ENCODE measurements around the gene PBX1.

- TF ChIP-seq, protein P1, sequence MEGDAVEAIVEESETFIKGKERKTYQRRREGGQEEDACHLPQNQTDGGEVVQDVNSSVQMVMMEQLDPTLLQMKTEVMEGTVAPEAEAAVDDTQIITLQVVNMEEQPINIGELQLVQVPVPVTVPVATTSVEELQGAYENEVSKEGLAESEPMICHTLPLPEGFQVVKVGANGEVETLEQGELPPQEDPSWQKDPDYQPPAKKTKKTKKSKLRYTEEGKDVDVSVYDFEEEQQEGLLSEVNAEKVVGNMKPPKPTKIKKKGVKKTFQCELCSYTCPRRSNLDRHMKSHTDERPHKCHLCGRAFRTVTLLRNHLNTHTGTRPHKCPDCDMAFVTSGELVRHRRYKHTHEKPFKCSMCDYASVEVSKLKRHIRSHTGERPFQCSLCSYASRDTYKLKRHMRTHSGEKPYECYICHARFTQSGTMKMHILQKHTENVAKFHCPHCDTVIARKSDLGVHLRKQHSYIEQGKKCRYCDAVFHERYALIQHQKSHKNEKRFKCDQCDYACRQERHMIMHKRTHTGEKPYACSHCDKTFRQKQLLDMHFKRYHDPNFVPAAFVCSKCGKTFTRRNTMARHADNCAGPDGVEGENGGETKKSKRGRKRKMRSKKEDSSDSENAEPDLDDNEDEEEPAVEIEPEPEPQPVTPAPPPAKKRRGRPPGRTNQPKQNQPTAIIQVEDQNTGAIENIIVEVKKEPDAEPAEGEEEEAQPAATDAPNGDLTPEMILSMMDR (IDR thresholded peaks at IDR 0.05) = no peak
- TF ChIP-seq POLR2A (IDR thresholded peaks at IDR 0.05) = no peak
These were observed 150.7 kb downstream of the PBX1 start for GRCh38 chr1:164709541-164710278.

All from right lobe of liver (tissue), 4 donors.